Mesendoderm (in vitro differentiated cells): ENCODE data around the gene TCTN1.

Source experiments
- DNase-seq: peaks from one replicate; pipeline ENCODE4 v3.0.0; 2013
- H2AK5ac ChIP-seq: 2 replicates; pipeline ENCODE4 v1.6.1; 2013; ENCODE audit warnings: low read length, inconsistent platforms
- H2BK120ac ChIP-seq: 2 replicates; pipeline ENCODE4 v1.6.1; 2013; ENCODE audit warnings: low read depth, mild to moderate bottlenecking, low read length, moderate library complexity, mixed read lengths
- H2BK15ac ChIP-seq: replicated peaks from 2 replicates; pipeline ENCODE4 v1.6.1; 2013; ENCODE audit warnings: low read depth, mild to moderate bottlenecking, moderate library complexity
- H2BK5ac ChIP-seq: 2 replicates; pipeline ENCODE4 v1.6.1; 2013; ENCODE audit warnings: low read length, inconsistent platforms
- H3K18ac ChIP-seq: 2 replicates; pipeline ENCODE4 v1.6.1; 2013; ENCODE audit warnings: mild to moderate bottlenecking, low read length, mixed read lengths
- H3K23ac ChIP-seq: one replicate; pipeline ENCODE4 v1.6.1; 2013; ENCODE audit warnings: low read length
- H3K27ac ChIP-seq: 2 replicates; pipeline ENCODE4 v1.5.1; 2013; ENCODE audit warnings: low read depth, mild to moderate bottlenecking, inconsistent platforms, low read length, moderate library complexity
- H3K27me3 ChIP-seq: 2 replicates; pipeline ENCODE4 v1.6.1; 2013; ENCODE audit warnings: low read length, control low read depth, mild to moderate bottlenecking, inconsistent platforms; ENCODE audit not compliant: insufficient read depth, poor library complexity
- H3K36me3 ChIP-seq: 2 replicates; pipeline ENCODE4 v1.6.1; 2013; ENCODE audit warnings: low read length, inconsistent platforms; ENCODE audit not compliant: control insufficient read depth, insufficient read depth
- H3K4ac ChIP-seq: one replicate; pipeline ENCODE4 v1.6.1; 2013; ENCODE audit warnings: low read depth, mild to moderate bottlenecking, low read length, moderate library complexity
- H3K4me1 ChIP-seq: 2 replicates; pipeline ENCODE4 v1.6.1; 2013; ENCODE audit warnings: low read depth, low read length, inconsistent platforms; ENCODE audit not compliant: control insufficient read depth
- H3K4me2 ChIP-seq: 2 replicates; pipeline ENCODE4 v1.6.1; 2013; ENCODE audit warnings: low read length
- H3K4me3 ChIP-seq: 2 replicates; pipeline ENCODE4 v1.5.1; 2013; ENCODE audit warnings: mild to moderate bottlenecking, low read length
- H3K56ac ChIP-seq: one replicate; pipeline ENCODE4 v1.6.1; 2013; ENCODE audit warnings: low read length
- H3K79me1 ChIP-seq: 2 replicates; pipeline ENCODE4 v1.6.1; 2013; ENCODE audit warnings: low read length, inconsistent platforms
- H3K79me2 ChIP-seq: 2 replicates; pipeline ENCODE4 v1.6.1; 2013; ENCODE audit warnings: mild to moderate bottlenecking, low read length; ENCODE audit not compliant: control insufficient read depth, insufficient read depth
- H3K9ac ChIP-seq: 2 replicates; pipeline ENCODE4 v1.6.1; 2013; ENCODE audit warnings: low read length, inconsistent platforms
- H4K5ac ChIP-seq: one replicate; pipeline ENCODE4 v1.6.1; 2013; ENCODE audit warnings: low read length
- H4K8ac ChIP-seq: one replicate; pipeline ENCODE4 v1.6.1; 2013; ENCODE audit warnings: low read depth, mild to moderate bottlenecking, control low read depth, low read length, moderate library complexity
- WGBS: extraction: QIAGEN DNeasy Blood & Tissue Kit; methylation state at CpG from one replicate; pipeline ENCODE4 v1.1.7; 2013; ENCODE audit warnings: low lambda C conversion rate, missing lambda C conversion rate; ENCODE audit not compliant: insufficient coverage; ENCODE audit errors: extremely low coverage; 5-methylcytosine and 5-hydroxymethylcytosine counted together

The TCTN1 gene

GRCh38 chr12:110670161-110670701 lies 56.3 kb downstream of the TCTN1 start:
- H3K56ac ChIP-seq = no peak overlapping the region
- H3K79me2 ChIP-seq = no peaks in the 10 kb centered on the region
- DNase-seq = no peak
- H3K4me3 ChIP-seq = no peak overlapping the region
- no peak overlapping the region for H2BK15ac ChIP-seq
- H3K4me2 ChIP-seq = no peak overlapping the region
- no peak overlapping the region for H3K18ac ChIP-seq
- no peak overlapping the region for H2AK5ac ChIP-seq
- no peaks in the 10 kb centered on the region for H3K27me3 ChIP-seq
- H3K4me1 ChIP-seq = no peaks in the 10 kb centered on the region
- H3K9ac ChIP-seq = no peak overlapping the region
- H4K8ac ChIP-seq = no peak overlapping the region
- no peaks in the 10 kb centered on the region for H3K36me3 ChIP-seq
- no peaks in the 10 kb centered on the region for H3K79me1 ChIP-seq
- no peak overlapping the region for H3K27ac ChIP-seq
- WGBS = no CpG with 5 or more reads among the region's 4 CpGs
- no peak overlapping the region for H2BK120ac ChIP-seq
- no peak overlapping the region for H2BK5ac ChIP-seq
- H4K5ac ChIP-seq = no peak overlapping the region
- H3K4ac ChIP-seq = no peak overlapping the region
- H3K23ac ChIP-seq = no peak overlapping the region

- Histone ChIP-seq H3K27ac (no peak overlapping the region), H3K79me2 (no peaks in the 10 kb centered on the region), H3K18ac (no peak overlapping the region), H3K23ac (no peak overlapping the region), H4K8ac (no peak overlapping the region), H3K79me1 (no peaks in the 10 kb centered on the region), H3K27me3 (no peaks in the 10 kb centered on the region), H3K4me3 (no peak overlapping the region), H2AK5ac (no peak overlapping the region), H2BK120ac (no peak overlapping the region), H3K36me3 (no peaks in the 10 kb centered on the region), H3K56ac (no peak overlapping the region), H3K4ac (no peak overlapping the region), H2BK5ac (no peak overlapping the region), H4K5ac (no peak overlapping the region), H3K4me1 (peaks cover 2% of the 10 kb centered on the region), H3K9ac (no peak overlapping the region), H2BK15ac (no peak overlapping the region), H3K4me2 (no peak overlapping the region)
- no peak for DNase-seq
- WGBS = no CpG with 5 or more reads among the region's 4 CpGs
These were observed 62.2 kb downstream of the TCTN1 start for GRCh38 chr12:110676171-110676570.

- Histone ChIP-seq H3K4me2 (no peak overlapping the region), H2BK120ac (no peak overlapping the region), H3K9ac (no peak overlapping the region), H3K4ac (no peak overlapping the region), H2BK15ac (no peak overlapping the region), H4K5ac (no peak overlapping the region), H3K27ac (peak overlapping the region; percentile 12), H3K56ac (peak overlapping the region; percentile 17), H3K27me3 (no peaks in the 10 kb centered on the region), H3K4me3 (no peak overlapping the region), H3K79me1 (no peaks in the 10 kb centered on the region), H3K36me3 (no peaks in the 10 kb centered on the region), H3K79me2 (no peaks in the 10 kb centered on the region), H4K8ac (no peak overlapping the region), H3K18ac (no peak overlapping the region), H2AK5ac (no peak overlapping the region), H3K23ac (no peak overlapping the region), H3K4me1 (peaks cover 2% of the 10 kb centered on the region), H2BK5ac (no peak overlapping the region)
- WGBS = no CpG with 5 or more reads among the region's 5 CpGs
- DNase-seq = peak; percentile 86
These were observed 63.4 kb downstream of the TCTN1 start for GRCh38 chr12:110677206-110677911.

- Histone ChIP-seq H2BK5ac (no peak overlapping the region), H3K4me3 (no peak overlapping the region), H2AK5ac (no peak overlapping the region), H3K4me1 (peaks cover 2% of the 10 kb centered on the region), H4K5ac (no peak overlapping the region), H2BK120ac (no peak overlapping the region), H3K27ac (peak overlapping the region; percentile 12), H3K4me2 (no peak overlapping the region), H3K4ac (no peak overlapping the region), H3K9ac (no peak overlapping the region), H3K23ac (no peak overlapping the region), H4K8ac (no peak overlapping the region), H3K36me3 (no peaks in the 10 kb centered on the region), H3K27me3 (no peaks in the 10 kb centered on the region), H3K18ac (no peak overlapping the region), H2BK15ac (no peak overlapping the region), H3K56ac (no peak overlapping the region), H3K79me1 (no peaks in the 10 kb centered on the region), H3K79me2 (no peaks in the 10 kb centered on the region)
- WGBS = no CpG with 5 or more reads among the region's 4 CpGs
- no peak for DNase-seq
These were observed 64.1 kb downstream of the TCTN1 start for GRCh38 chr12:110677982-110678381.

- H2AK5ac ChIP-seq = no peak overlapping the region
- no peaks in the 10 kb centered on the region for H3K27me3 ChIP-seq
- no peak overlapping the region for H3K56ac ChIP-seq
- H3K18ac ChIP-seq = no peak overlapping the region
- no peak overlapping the region for H3K4me3 ChIP-seq
- no peak overlapping the region for H3K4me2 ChIP-seq
- no peaks in the 10 kb centered on the region for H3K36me3 ChIP-seq
- no peak overlapping the region for H3K27ac ChIP-seq
- H4K5ac ChIP-seq = no peak overlapping the region
- H2BK5ac ChIP-seq = no peak overlapping the region
- H2BK15ac ChIP-seq = no peak overlapping the region
- H3K4me1 ChIP-seq = peaks cover 2% of the 10 kb centered on the region
- H3K4ac ChIP-seq = no peak overlapping the region
- no peaks in the 10 kb centered on the region for H3K79me2 ChIP-seq
- no peak overlapping the region for H2BK120ac ChIP-seq
- no CpG with 5 or more reads among the region's 12 CpGs for WGBS
- no peak for DNase-seq
- H3K23ac ChIP-seq = no peak overlapping the region
- H4K8ac ChIP-seq = no peak overlapping the region
- H3K9ac ChIP-seq = no peak overlapping the region
- no peaks in the 10 kb centered on the region for H3K79me1 ChIP-seq
These were observed 65.3 kb downstream of the TCTN1 start for GRCh38 chr12:110679201-110679600.

GRCh38 chr12:110680032-110680431 lies 66.1 kb downstream of the TCTN1 start:
- Histone ChIP-seq H3K27me3 (no peaks in the 10 kb centered on the region), H3K79me2 (no peaks in the 10 kb centered on the region), H3K18ac (no peak overlapping the region), H2AK5ac (no peak overlapping the region), H3K4me1 (peaks cover 2% of the 10 kb centered on the region), H3K9ac (no peak overlapping the region), H2BK15ac (no peak overlapping the region), H2BK5ac (no peak overlapping the region), H3K36me3 (no peaks in the 10 kb centered on the region), H3K56ac (no peak overlapping the region), H3K27ac (no peak overlapping the region), H3K23ac (no peak overlapping the region), H3K4me3 (no peak overlapping the region), H4K8ac (no peak overlapping the region), H4K5ac (no peak overlapping the region), H3K79me1 (no peaks in the 10 kb centered on the region), H2BK120ac (no peak overlapping the region), H3K4me2 (no peak overlapping the region), H3K4ac (no peak overlapping the region)
- no CpG with 5 or more reads among the region's 1 CpG for WGBS
- DNase-seq = no peak
